HepG2 (cell line): ENCODE data around the gene AFDN. TPM values are rescaled to one million over a fixed set of nuclear protein-coding genes. Genes with fewer than 3 reads are reported as not detected.

Experiments used
- ARID2 ChIP-seq: sonication (generic); formaldehyde crosslinking; IDR thresholded peaks from 2 replicates; pipeline ENCODE4 v1.8.1; 2022; ENCODE audit warnings: mild to moderate bottlenecking, missing genetic modification reagents, borderline replicate concordance
- DR1 ChIP-seq: sonication (generic); formaldehyde crosslinking; IDR thresholded peaks from 2 replicates; pipeline ENCODE4 v1.8.0; 2021; ENCODE audit warnings: mild to moderate bottlenecking, missing genetic modification reagents, inconsistent platforms
- EED ChIP-seq: sonication (generic); formaldehyde crosslinking; IDR thresholded peaks from 2 replicates; pipeline ENCODE4 v1.5.0; 2020; ENCODE audit warnings: mild to moderate bottlenecking, missing genetic modification reagents
- FIP1L1 ChIP-seq: fragments of 200-400 bp; formaldehyde crosslinking; IDR thresholded peaks from 2 replicates; pipeline ENCODE4 v1.6.1; 2018; ENCODE audit warnings: low read depth, mild to moderate bottlenecking, low read length, moderate library complexity, borderline replicate concordance; ENCODE audit not compliant: insufficient read depth
- HMG20A ChIP-seq: IDR thresholded peaks from 2 replicates; pipeline ENCODE4 v1.6.1; 2016; ENCODE audit warnings: borderline replicate concordance
- KAT7 ChIP-seq: IDR thresholded peaks from 2 replicates; pipeline ENCODE4 v1.6.1; 2018; ENCODE audit warnings: borderline replicate concordance, missing compliant biosample characterization
- ONECUT2 ChIP-seq: sonication (generic); formaldehyde crosslinking; IDR thresholded peaks from 2 replicates; pipeline ENCODE4 v1.4.0; 2020; ENCODE audit warnings: missing genetic modification reagents
- POLR2G ChIP-seq: fragments of 200-400 bp; formaldehyde crosslinking; IDR thresholded peaks from 2 replicates; pipeline ENCODE4 v1.6.1; 2018; ENCODE audit warnings: mild to moderate bottlenecking, low read depth, low read length, moderate library complexity
- SIN3B ChIP-seq: fragments of 150-350 bp; IDR thresholded peaks from 2 replicates; pipeline ENCODE4 v1.6.1; 2014; ENCODE audit warnings: low read length
- SNRNP70 ChIP-seq: fragments of 200-400 bp; formaldehyde crosslinking; IDR thresholded peaks from 2 replicates; pipeline ENCODE4 v1.6.1; 2017; ENCODE audit warnings: mild to moderate bottlenecking, low read depth, low read length, moderate library complexity
- SPEN ChIP-seq: sonication (generic); formaldehyde crosslinking; IDR thresholded peaks from 2 replicates; pipeline ENCODE4 v1.5.1; 2020; ENCODE audit warnings: low read depth, mild to moderate bottlenecking, missing genetic modification reagents
- THYN1 ChIP-seq: sonication (generic); formaldehyde crosslinking; IDR thresholded peaks from 2 replicates; pipeline ENCODE4 v1.8.1; 2023; ENCODE audit warnings: low read depth, mild to moderate bottlenecking, moderate library complexity, missing genetic modification reagents, borderline replicate concordance
- ZBTB1 ChIP-seq: sonication (generic); formaldehyde crosslinking; IDR thresholded peaks from 2 replicates; pipeline ENCODE4 v1.4.0; 2020; ENCODE audit warnings: missing genetic modification reagents, borderline replicate concordance
- ZNF251 ChIP-seq: sonication (generic); formaldehyde crosslinking; IDR thresholded peaks from 2 replicates; pipeline ENCODE4 v1.9.0; 2021; ENCODE audit warnings: mild to moderate bottlenecking, missing genetic modification reagents
- ZNF652 ChIP-seq: IDR thresholded peaks from 2 replicates; pipeline ENCODE4 v1.6.1; 2016; ENCODE audit warnings: low read depth, borderline replicate concordance
- ZNF776 ChIP-seq: sonication (generic); formaldehyde crosslinking; IDR thresholded peaks from 2 replicates; pipeline ENCODE4 v1.4.0; 2020; ENCODE audit warnings: mild to moderate bottlenecking, missing genetic modification reagents
- polyA plus RNA-seq, 8 experiments: library from polyadenylated mRNA; depleted of rRNA in 3 of 8; stranded (reverse) in 7 of 8; unstranded in 1 of 8; fragments of >200 nt; fragmentation: Illumina TruSeq in 4 of 8; extraction: Trizol in 4 of 8; gene quantifications; 2 replicates each; pipeline versions ENCODE4 v1.2.1 to v1.2.3, GENCODE V29; 2011 to 2016; ENCODE audit warnings: low read depth in 4 of 8, missing spikeins in 1 of 8, mixed read lengths in 1 of 8; ENCODE audit not compliant: insufficient read depth in 1 of 8
- total RNA-seq, 5 experiments: library from RNA; depleted of rRNA; stranded (reverse); fragments of >200 nt; fragmentation: Illumina TruSeq; extraction: Trizol; gene quantifications; 2 replicates each; pipeline ENCODE4 v1.2.3, GENCODE V29; 2016; ENCODE audit warnings: low read depth in 1 of 5
- TF ChIP-seq, protein P1 (sequence below): sonication (generic); formaldehyde crosslinking; IDR thresholded peaks from 2 replicates; pipeline ENCODE4 v1.4.0; 2020; ENCODE audit warnings: missing genetic modification reagents
- TF ChIP-seq, protein P2 (sequence below): sonication (generic); formaldehyde crosslinking; conservative IDR thresholded peaks from 2 replicates; pipeline ENCODE4 v1.5.0; 2020; ENCODE audit warnings: missing genetic modification reagents
- TF ChIP-seq, protein P3 (sequence below): sonication (generic); formaldehyde crosslinking; IDR thresholded peaks from 2 replicates; pipeline ENCODE4 v1.5.1; 2020; ENCODE audit warnings: missing genetic modification reagents, mild to moderate bottlenecking, borderline replicate concordance
- TF ChIP-seq, protein P4 (sequence below): IDR thresholded peaks from 2 replicates; pipeline ENCODE4 v1.6.1; 2016; ENCODE audit warnings: missing genetic modification reagents, missing compliant biosample characterization
- TF ChIP-seq, protein P5 (sequence below): sonication (generic); formaldehyde crosslinking; IDR thresholded peaks from 2 replicates; pipeline ENCODE4 v1.4.0; 2020; ENCODE audit warnings: missing genetic modification reagents
- TF ChIP-seq, protein P6 (sequence below): IDR thresholded peaks from 2 replicates; pipeline ENCODE4 v1.6.1; 2016; ENCODE audit warnings: mild to moderate bottlenecking, missing biosample characterization, missing genetic modification reagents

AFDN gene
- total and polyA plus RNA-seq, 2 of the 13 experiments (the other 11 are each of a cell fraction or from before 2014, with no cell fraction given): 136 to 151 TPM

DNA sequence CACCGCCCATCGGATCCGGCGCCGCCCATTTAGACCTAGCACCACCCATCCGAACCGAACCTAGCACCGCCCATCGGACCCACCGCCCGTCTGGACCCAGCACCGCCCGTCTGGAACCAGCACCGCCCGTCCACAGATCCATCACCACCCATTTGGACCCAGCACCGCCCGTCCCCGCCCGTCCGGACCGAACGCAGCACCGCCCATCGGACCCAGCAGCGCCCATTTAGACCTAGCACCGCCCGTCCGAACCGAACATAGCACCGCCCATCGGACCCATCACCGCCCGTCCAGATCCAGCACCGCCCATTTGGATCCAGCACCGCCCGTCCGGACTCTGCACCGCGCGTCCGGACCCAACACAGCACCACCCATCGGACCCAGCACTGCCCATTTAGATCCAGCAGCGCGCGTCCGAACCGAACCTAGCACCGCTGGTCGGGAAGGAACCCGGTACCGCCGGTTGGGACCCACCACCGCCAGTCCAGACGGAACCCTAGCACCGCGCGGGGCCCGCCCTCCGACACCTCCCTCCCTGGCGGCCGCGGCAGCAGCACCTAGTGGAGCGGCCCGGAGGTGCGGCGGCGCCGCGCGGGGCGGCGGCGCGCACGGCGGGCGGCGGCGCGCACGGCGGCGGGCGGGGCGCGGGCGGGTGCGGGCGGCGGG, 348 bp upstream of the AFDN start (continued):
- TF ChIP-seq, protein P1, sequence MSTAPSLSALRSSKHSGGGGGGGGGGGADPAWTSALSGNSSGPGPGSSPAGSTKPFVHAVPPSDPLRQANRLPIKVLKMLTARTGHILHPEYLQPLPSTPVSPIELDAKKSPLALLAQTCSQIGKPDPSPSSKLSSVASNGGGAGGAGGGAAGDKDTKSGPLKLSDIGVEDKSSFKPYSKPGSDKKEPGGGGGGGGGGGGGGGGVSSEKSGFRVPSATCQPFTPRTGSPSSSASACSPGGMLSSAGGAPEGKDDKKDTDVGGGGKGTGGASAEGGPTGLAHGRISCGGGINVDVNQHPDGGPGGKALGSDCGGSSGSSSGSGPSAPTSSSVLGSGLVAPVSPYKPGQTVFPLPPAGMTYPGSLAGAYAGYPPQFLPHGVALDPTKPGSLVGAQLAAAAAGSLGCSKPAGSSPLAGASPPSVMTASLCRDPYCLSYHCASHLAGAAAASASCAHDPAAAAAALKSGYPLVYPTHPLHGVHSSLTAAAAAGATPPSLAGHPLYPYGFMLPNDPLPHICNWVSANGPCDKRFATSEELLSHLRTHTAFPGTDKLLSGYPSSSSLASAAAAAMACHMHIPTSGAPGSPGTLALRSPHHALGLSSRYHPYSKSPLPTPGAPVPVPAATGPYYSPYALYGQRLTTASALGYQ (CRISPR knock-in tag): no peak
- TF ChIP-seq KAT7 (peak; percentile 76), ZNF776 (CRISPR knock-in tag) (peak; percentile 88; the same call in 1 of the 2 replicates), FIP1L1 (no peak), POLR2G (peak; percentile 75), ARID2 (no peak), SIN3B (no peak), ZNF251 (CRISPR knock-in tag) (peak; percentile 90; the same call in 1 of the 2 replicates), ZBTB1 (CRISPR knock-in tag) (no peak), EED (no peak; the same call in 1 of the 2 replicates), HMG20A (CRISPR knock-in tag) (no peak), DR1 (CRISPR knock-in tag) (no peak), ZNF652 (CRISPR knock-in tag) (no peak), THYN1 (no peak), SPEN (CRISPR knock-in tag) (no peak), SNRNP70 (no peak), ONECUT2 (CRISPR knock-in tag) (no peak)
- TF ChIP-seq, protein P2, sequence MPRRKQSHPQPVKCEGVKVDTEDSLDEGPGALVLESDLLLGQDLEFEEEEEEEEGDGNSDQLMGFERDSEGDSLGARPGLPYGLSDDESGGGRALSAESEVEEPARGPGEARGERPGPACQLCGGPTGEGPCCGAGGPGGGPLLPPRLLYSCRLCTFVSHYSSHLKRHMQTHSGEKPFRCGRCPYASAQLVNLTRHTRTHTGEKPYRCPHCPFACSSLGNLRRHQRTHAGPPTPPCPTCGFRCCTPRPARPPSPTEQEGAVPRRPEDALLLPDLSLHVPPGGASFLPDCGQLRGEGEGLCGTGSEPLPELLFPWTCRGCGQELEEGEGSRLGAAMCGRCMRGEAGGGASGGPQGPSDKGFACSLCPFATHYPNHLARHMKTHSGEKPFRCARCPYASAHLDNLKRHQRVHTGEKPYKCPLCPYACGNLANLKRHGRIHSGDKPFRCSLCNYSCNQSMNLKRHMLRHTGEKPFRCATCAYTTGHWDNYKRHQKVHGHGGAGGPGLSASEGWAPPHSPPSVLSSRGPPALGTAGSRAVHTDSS (CRISPR knock-in tag): 0 out of 2 replicates have a peak, but pooled peaks have one; percentile 19
- TF ChIP-seq, protein P3, sequence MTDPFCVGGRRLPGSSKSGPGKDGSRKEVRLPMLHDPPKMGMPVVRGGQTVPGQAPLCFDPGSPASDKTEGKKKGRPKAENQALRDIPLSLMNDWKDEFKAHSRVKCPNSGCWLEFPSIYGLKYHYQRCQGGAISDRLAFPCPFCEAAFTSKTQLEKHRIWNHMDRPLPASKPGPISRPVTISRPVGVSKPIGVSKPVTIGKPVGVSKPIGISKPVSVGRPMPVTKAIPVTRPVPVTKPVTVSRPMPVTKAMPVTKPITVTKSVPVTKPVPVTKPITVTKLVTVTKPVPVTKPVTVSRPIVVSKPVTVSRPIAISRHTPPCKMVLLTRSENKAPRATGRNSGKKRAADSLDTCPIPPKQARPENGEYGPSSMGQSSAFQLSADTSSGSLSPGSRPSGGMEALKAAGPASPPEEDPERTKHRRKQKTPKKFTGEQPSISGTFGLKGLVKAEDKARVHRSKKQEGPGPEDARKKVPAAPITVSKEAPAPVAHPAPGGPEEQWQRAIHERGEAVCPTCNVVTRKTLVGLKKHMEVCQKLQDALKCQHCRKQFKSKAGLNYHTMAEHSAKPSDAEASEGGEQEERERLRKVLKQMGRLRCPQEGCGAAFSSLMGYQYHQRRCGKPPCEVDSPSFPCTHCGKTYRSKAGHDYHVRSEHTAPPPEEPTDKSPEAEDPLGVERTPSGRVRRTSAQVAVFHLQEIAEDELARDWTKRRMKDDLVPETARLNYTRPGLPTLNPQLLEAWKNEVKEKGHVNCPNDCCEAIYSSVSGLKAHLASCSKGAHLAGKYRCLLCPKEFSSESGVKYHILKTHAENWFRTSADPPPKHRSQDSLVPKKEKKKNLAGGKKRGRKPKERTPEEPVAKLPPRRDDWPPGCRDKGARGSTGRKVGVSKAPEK (CRISPR knock-in tag): no peak
- TF ChIP-seq, protein P4, sequence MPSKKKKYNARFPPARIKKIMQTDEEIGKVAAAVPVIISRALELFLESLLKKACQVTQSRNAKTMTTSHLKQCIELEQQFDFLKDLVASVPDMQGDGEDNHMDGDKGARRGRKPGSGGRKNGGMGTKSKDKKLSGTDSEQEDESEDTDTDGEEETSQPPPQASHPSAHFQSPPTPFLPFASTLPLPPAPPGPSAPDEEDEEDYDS (CRISPR knock-in tag): no peak
- TF ChIP-seq, protein P5, sequence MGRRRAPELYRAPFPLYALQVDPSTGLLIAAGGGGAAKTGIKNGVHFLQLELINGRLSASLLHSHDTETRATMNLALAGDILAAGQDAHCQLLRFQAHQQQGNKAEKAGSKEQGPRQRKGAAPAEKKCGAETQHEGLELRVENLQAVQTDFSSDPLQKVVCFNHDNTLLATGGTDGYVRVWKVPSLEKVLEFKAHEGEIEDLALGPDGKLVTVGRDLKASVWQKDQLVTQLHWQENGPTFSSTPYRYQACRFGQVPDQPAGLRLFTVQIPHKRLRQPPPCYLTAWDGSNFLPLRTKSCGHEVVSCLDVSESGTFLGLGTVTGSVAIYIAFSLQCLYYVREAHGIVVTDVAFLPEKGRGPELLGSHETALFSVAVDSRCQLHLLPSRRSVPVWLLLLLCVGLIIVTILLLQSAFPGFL (CRISPR knock-in tag): no peak
- TF ChIP-seq, protein P6, sequence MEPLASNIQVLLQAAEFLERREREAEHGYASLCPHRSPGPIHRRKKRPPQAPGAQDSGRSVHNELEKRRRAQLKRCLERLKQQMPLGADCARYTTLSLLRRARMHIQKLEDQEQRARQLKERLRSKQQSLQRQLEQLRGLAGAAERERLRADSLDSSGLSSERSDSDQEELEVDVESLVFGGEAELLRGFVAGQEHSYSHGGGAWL (CRISPR knock-in tag): no peak
